Measurements from ENCODE around the gene LRP1. TPM values are rescaled to one million over a fixed set of nuclear protein-coding genes. Genes with fewer than 3 reads are reported as not detected.

The LRP1 gene
- 53.7 and 58.6 TPM in 2 replicates for total RNA-seq (2014; rRNA removed; shearing (Covaris generic))

DNA sequence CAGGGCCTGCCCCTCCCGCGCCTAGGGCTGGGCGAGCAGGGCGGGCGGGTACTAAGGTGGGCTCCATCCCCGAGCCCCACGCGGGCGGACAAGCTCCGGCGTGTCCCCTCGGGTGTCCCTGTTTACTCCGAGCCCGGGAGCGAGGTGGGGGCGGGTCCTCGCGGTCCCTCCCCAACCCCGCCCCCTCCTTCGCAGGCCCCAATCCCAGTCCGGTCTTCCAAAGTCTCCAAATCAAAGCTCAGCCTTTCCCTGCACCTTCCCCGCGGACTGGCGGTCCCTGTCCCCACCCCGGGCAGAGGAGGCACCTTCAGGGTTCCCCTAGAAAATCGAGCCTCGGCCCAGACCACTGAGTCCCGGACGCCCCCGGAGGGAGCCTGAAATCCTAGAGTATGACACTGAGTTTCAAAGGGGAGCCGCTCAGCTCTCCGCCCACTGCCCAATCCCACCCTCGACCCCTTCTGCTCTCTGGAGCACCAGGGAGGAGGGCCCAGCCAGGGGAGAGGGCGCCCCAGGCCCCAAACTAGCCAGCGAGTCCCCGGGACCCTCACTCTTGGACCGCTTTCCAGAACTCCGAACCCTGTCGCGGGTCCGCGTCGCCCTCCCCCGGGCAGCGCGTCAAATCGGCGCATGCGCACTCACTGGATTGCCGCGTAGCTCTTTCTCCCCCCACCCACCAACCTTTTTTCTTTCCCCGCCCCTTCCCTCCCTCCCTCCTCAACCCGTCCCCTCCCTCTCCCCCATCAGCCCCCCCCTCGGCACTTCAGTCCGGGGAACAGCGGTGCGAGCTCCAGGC lies at the start of gene LRP1:
LRP1 (plus strand) TSS at position 758 of the 793 bp plus-strand sequence. CDS start 482 bp downstream, outside the sequence.
- no peaks in the 10 kb centered on the region; the same call in 1 of the 2 replicates for H3K9me3 ChIP-seq (replicated peaks)
- H3K4me1 ChIP-seq, result peaks cover 32% of the 10 kb centered on the region
- DNase-seq, result peak; percentile 100

DNA sequence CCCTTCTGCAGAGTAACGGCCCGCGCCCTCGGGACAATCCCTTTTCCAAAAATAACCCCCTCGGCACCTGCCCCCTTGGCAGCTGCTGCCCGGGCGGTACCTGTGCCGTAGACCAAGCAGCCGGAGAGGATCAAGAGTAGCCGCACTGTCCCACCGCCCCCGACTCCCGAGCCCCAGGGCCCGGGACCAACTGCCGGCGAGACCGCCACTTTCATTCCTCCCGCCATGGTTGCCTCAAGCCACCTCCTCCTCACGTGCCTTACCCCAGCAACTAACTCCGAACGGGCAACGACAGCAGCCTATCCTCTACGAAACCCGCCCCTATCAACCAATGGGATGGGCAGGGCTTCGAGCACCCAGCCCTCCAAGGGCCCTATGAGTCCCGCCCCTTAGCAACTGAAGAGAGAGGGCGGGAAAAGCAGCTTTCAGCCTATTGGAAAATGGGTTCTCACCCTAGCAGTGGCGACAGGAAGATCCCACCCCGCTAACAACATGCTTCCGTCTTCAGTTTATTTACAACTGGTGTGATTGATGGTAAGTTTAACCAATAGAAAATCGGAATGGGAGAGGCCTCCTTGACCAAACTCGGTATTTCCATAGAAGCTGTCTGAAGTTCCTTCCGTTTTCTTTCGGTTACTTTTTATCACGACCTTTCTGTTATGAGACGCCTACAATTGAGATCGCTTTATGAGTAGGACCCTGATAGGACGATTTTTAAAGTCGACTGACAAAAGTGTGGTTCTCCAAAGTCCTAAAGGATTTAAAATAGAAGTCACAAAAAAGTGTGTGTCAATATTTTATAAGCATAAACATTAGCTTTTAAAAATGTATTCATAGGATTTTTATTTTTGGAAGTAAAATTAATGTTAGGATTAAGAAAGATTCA lies 49.5 kb upstream of the LRP1 start, which contains the start of gene NEMP1:
NEMP1 (minus strand) TSS at position 273 of the 886 bp plus-strand sequence; CDS start at position 227, 46 bp downstream.
- peak within 1 kb of the TSS; percentile 77 for H3K4me3 ChIP-seq
- H3K27ac ChIP-seq, result peak within 1 kb of the TSS; percentile 92
- no peaks in the 10 kb centered on the region for H3K4me1 ChIP-seq
- no peaks in the 10 kb centered on the region for H3K9me3 ChIP-seq (replicated peaks)
- H3K36me3 ChIP-seq, result no peaks in the 10 kb centered on the region
- peak; percentile 98 to 99 for DNase-seq
- no peaks in the 10 kb centered on the region for H3K27me3 ChIP-seq

More for the DNA sequence above, at the start of gene LRP1:
- Histone ChIP-seq H3K36me3 (no peaks in the 10 kb centered on the region), H3K27me3 (peaks cover 28% of the 10 kb centered on the region), H3K4me3 (peak within 1 kb of the TSS; percentile 93), H3K27ac (peak within 1 kb of the TSS; percentile 8; the same call in 1 of the 2 replicates)

DNA sequence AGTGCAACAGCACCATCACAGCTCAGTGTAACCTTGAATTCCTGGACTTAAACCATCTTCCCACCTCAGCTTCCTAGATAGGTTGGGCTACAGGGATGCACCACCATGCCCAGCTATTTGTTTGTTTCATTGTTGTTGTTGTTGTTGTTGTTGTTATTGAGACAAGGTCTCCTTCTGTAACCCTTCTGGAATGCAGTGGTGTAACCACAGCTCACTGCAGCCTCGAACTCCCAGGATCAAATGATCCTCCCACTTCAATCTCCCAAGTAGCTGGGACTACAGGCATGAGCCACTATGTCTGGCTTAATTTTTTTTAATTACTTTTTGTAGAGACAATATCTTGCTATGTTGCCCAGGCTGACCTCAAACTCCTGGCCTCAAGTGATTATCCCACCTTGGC lies 48.5 kb upstream of the LRP1 start:
- DNase-seq, result no peak
- no peak overlapping the region for H3K27ac ChIP-seq
- 0 out of 2 replicates have a peak, but pooled peaks cover 3% of the 10 kb centered on the region for H3K27me3 ChIP-seq

DNA sequence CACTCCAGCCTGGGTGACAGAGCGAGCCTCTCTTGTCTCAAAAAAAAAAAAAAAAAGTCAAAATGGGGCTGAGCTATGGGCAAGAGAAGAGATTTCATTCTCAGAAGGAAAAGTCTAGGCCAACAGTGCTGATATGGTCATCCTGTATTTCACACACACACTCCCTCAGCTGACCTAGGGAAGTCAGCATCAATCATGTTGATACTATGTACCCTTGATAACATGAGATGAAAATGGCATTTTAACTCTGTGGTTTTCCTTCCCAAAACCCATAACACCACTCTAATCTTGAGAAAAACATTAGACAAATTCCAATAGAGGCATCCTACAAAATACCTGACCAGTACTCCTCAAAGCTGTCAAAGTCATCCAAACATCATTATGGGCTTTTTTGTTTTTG lies 47.4 kb upstream of the LRP1 start:
- no peaks in the 10 kb centered on the region for H3K9me3 ChIP-seq (replicated peaks)
- no peak overlapping the region for H3K27ac ChIP-seq
- 0 out of 2 replicates have a peak, but pooled peaks cover 8% of the 10 kb centered on the region for H3K27me3 ChIP-seq

More for the DNA sequence above, 48.5 kb upstream of the LRP1 start:
- Histone ChIP-seq H3K36me3 (no peaks in the 10 kb centered on the region), H3K4me1 (no peaks in the 10 kb centered on the region), H3K9me3 (replicated peaks) (no peaks in the 10 kb centered on the region), H3K4me3 (no peak overlapping the region)

DNA sequence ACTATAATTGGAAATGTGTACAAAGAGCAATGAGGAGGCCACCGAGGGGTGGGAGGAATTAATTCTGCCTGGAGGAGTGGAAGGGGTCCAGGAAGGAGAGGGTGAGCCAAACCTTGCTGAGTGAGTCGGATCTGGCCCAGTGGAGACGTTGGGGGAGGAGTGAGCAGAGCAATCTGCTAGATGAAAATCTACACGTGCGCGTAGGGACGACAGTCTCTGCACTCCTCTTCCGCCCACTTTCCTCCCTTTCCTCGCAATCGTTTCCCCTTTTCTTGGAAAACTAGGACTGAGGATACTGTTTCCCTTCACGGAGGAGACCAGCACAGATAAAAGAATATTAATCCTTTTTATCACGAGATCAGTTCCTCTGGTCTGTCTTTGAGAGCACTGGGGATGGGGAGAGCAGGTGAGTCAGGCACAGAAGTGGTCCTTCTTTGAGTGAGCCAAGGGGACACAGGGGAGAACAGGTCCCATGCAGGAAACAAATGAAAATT lies 42.2 kb upstream of the LRP1 start:
- no peak overlapping the region for H3K27ac ChIP-seq
- peaks cover 5% of the 10 kb centered on the region; the same call in 1 of the 2 replicates for H3K4me1 ChIP-seq
- peak; percentile 47 to 53 for DNase-seq
- no peaks in the 10 kb centered on the region for H3K36me3 ChIP-seq
- H3K27me3 ChIP-seq, result 0 out of 2 replicates have a peak, but pooled peaks cover 8% of the 10 kb centered on the region
- H3K9me3 ChIP-seq (replicated peaks), result no peaks in the 10 kb centered on the region
- H3K4me3 ChIP-seq, result peak overlapping the region; percentile 59

More for the DNA sequence above, 47.4 kb upstream of the LRP1 start:
- no peak for DNase-seq
- H3K4me1 ChIP-seq, result no peaks in the 10 kb centered on the region
- no peaks in the 10 kb centered on the region for H3K36me3 ChIP-seq
- no peak overlapping the region for H3K4me3 ChIP-seq

DNA sequence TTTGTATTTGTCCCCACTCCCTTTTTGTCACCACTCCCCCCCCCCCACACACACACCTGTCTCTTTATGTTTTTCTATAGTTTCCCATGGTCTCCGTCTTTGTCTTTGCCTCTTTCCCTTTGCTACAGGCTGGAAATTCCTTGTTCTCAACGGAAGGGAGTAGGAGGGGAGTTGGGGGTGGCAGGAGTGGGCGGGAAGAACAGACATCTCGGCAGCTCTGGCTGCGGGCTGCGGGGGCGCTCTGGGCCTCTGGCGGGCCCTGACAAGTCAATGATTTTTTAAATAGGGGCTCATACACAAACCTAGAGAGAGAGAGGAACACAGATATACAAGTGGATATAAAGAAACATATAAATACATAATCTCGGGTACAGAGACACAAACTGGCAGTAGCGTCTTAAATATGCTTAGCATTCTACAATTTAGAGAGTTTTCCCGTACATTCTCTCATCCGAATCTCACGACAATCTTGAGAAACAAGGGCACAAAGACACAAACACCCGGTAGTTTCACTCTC lies 41.7 kb upstream of the LRP1 start:
- Histone ChIP-seq H3K27me3 (0 out of 2 replicates have a peak, but pooled peaks cover 8% of the 10 kb centered on the region), H3K4me1 (peaks cover 5% of the 10 kb centered on the region; the same call in 1 of the 2 replicates), H3K27ac (peak overlapping the region; percentile 2; the same call in 1 of the 2 replicates), H3K4me3 (peak overlapping the region; percentile 59), H3K36me3 (no peaks in the 10 kb centered on the region), H3K9me3 (replicated peaks) (no peaks in the 10 kb centered on the region)
- peak; percentile 94 to 95 for DNase-seq

DNA sequence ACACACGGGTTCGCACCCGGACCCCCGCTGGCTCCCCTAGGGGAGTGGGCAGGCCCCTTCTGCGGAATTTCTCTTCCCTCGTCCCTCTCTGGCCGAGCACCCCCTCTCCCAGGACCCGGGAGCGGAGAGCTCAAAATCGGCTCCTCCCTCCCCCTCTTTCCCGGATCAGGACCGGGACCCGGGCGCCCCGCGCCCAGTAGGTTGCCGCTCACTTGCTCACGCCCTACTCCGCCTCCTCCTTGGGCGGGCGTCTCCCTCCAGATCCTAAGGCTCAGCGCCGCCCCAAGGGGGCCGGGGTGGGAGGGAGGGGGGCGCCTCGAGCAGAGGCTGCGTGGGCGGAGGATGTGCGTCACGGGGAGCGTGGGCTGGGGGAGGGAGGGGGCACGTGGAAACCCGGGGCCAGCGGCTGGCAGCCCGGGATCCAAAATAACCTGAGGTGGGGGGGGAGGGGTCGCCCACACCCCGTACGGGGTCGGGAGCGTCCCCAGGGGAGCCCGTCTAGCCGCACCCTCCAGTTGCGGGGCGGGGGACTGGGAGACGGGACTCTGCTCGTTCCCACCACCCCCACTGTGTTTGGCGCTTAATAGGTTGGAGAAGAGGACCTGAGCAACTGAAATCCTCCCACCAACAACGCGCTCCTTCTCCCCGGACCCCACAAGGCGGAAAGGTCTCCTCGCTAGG lies 41.1 kb upstream of the LRP1 start:
- peak; percentile 94 to 96 for DNase-seq
- H3K27me3 ChIP-seq, result 0 out of 2 replicates have a peak, but pooled peaks cover 8% of the 10 kb centered on the region

DNA sequence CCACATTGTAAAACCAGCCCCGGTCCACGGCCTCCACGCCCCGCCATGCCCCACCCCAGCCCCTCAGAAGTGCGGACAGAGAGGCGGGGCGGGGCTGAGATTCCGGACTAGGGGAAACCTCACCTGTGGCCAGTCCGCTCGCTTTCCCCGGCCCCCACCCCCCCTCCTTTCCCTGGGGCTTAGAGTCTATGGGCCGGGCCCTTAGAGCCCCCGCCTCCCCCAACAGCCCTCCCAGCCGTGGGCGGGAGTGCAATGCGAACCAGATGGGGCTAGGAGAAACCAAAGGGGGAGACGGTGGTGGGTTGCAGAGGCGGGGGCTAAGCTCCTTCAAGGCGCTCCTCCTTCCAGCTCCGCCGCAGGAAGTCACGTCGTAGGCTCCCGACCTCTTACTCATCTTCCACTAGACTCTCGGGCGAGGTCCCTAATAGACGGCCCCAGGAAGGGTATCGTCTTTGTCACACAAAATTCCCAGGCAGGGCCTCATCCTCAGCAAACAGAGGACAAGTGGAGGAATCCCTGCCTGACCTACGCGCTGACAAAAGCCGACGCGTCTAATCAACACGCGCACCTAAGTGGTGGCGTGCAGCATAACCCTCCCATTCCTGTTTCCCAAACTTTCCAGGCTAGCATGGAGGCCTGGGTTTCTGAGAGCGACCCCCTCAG lies 40.5 kb upstream of the LRP1 start:
- peak; percentile 98 to 99 for DNase-seq
- no peaks in the 10 kb centered on the region for H3K9me3 ChIP-seq (replicated peaks)
- peak overlapping the region; percentile 69 for H3K27ac ChIP-seq
- peak overlapping the region; percentile 59 for H3K4me3 ChIP-seq
- 0 out of 2 replicates have a peak, but pooled peaks cover 8% of the 10 kb centered on the region for H3K27me3 ChIP-seq
- peaks cover 5% of the 10 kb centered on the region; the same call in 1 of the 2 replicates for H3K4me1 ChIP-seq
- H3K36me3 ChIP-seq, result peaks cover 7% of the 10 kb centered on the region

More for the DNA sequence above, 41.1 kb upstream of the LRP1 start:
- H3K9me3 ChIP-seq (replicated peaks), result no peaks in the 10 kb centered on the region
- peak overlapping the region; percentile 59 for H3K4me3 ChIP-seq
- peaks cover 5% of the 10 kb centered on the region; the same call in 1 of the 2 replicates for H3K4me1 ChIP-seq
- no peaks in the 10 kb centered on the region; the same call in 1 of the 2 replicates for H3K36me3 ChIP-seq
- H3K27ac ChIP-seq, result peak overlapping the region; percentile 69; the same call in 1 of the 2 replicates

DNA sequence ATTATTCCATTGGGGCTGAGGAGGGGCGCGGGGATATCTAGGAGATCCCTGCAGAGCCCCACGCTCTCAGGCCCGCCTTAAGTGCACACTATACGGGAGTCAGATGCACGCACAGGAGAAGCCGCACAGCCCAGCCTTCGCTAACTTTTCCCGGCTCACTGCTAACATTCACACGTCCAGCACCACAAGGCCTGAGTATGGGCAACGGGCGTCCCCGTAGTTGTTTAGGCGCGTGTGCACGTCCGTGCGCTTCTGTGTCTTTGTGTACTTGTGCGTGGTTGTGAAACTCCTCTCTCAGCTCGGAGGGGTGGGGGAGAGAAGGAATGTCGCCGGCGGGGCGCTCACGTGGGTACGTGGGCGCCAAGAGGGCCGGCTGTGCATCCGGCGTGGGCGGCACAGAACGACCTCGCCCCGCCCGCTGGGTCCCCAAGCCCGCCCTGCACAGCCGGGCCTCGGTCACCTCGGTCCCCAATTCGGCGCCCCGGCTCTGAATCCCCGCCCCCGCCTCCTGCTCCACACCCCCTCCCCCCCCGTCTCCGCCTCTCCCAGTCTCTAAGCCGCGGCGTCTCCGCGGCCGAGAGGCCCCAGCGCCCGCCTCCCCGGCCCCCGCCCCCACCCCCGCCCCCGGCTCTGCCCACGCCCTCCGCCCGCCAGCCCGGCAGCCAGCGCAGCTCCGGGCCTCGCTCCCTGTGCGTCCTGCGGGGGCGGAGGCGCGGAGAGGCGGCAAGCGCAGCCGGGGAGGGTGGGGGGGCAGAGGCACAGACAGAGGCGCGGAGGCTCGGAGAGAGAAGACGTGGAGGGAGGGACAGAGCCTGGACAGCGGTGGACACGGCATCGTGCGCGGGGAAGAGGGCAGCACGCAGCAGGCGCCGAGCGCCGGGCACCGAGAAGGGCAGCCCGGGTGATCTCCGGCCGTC lies 39.7 kb upstream of the LRP1 start, which contains the start of gene NAB2:
NAB2 (plus strand) TSS at position 761 of the 917 bp plus-strand sequence. CDS start 158 bp downstream, outside the sequence.
- Histone ChIP-seq H3K9me3 (replicated peaks) (no peaks in the 10 kb centered on the region), H3K36me3 (peaks cover 12% of the 10 kb centered on the region), H3K4me3 (peak within 1 kb of the TSS; percentile 89), H3K4me1 (peaks cover 8% of the 10 kb centered on the region; the same call in 1 of the 2 replicates), H3K27me3 (0 out of 2 replicates have a peak, but pooled peaks cover 8% of the 10 kb centered on the region), H3K27ac (peak within 1 kb of the TSS; percentile 69)
- peak; percentile 100 for DNase-seq

DNA sequence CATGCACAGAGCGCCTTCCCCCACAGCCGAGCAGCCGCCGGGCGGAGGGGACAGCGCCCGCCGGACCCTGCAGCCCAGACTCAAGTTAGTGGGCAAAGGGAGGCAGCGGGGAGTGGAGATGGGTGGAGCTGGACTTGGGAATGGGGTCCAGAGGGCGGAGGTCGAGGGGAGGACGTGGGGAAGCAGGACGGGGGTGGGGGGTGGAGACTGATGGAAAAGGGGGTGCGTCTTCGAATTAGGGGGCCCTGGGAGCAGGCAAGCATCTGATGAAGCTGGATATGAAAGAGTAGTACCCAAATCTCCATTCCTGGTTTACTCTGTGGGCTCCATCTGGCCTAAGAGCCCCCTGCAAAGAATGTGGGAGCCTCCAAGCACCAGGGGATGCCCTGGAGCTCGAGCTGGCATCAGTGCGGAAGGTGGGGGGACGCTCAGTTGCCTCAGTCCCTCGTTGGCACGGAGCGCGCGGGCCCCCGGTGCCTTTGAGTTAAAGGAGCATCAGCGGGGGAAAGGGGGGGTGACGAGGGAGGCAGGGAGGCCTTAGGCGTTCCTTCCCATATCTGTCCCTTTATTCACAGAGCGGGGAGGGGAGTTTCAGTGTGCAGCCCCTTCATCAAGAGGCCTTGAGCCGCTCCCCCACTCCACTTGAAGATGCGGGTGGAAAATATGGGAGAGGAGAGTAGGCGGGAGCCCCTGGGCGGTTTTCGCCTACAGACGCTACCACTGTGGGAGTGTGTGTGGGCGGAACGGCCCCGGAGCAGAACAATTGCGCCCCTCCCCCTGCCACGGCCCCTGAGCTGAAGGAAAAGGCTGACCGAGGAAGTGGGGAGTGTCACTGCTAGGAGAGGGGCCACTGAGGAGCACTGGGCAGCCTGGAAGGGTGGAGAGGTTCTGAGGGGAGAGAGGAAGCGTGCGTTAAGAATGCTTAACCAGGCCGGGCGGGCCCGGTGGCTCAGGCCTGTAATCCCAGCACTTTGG lies 38.7 kb upstream of the LRP1 start:
- Histone ChIP-seq H3K4me1 (peaks cover 10% of the 10 kb centered on the region; the same call in 1 of the 2 replicates), H3K9me3 (replicated peaks) (no peaks in the 10 kb centered on the region), H3K4me3 (peak overlapping the region; percentile 89), H3K27ac (peak overlapping the region; percentile 40), H3K27me3 (0 out of 2 replicates have a peak, but pooled peaks cover 8% of the 10 kb centered on the region), H3K36me3 (peaks cover 15% of the 10 kb centered on the region)
- DNase-seq, result peak; percentile 97 to 98

DNA sequence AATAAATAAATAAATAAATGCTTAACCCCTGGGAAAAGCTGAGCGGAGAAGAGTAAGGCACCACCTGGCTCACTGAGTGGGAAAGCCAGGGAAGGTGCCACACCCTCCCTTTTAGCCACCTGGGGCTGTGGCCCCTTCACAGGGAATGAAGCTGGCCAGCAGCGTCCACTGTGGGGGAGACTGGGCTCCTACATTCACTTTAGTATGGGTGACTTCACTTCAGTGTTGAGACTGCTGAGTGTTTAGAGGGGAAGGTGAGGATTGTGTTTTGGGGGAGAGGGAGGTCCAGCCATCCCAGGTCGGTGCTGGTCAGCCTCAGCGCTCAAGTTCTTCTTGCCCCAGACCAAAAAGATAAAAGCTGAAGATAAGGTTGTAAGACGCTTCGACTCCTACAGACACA lies 37.8 kb upstream of the LRP1 start:
- peak; percentile 39 to 51 for DNase-seq
- no peak overlapping the region for H3K27ac ChIP-seq
- peaks cover 10% of the 10 kb centered on the region; the same call in 1 of the 2 replicates for H3K4me1 ChIP-seq
- peak overlapping the region; percentile 89 for H3K4me3 ChIP-seq
- no peaks in the 10 kb centered on the region for H3K27me3 ChIP-seq
- H3K9me3 ChIP-seq (replicated peaks), result no peaks in the 10 kb centered on the region
- peaks cover 18% of the 10 kb centered on the region for H3K36me3 ChIP-seq
